ENCODE data around the gene CBX2.
"Not testable (repeated sequence)": the region's sequence is repeated elsewhere in the genome, so short reads cannot be mapped to it uniquely, and the experiment has no call there.

Gene CBX2

DNA sequence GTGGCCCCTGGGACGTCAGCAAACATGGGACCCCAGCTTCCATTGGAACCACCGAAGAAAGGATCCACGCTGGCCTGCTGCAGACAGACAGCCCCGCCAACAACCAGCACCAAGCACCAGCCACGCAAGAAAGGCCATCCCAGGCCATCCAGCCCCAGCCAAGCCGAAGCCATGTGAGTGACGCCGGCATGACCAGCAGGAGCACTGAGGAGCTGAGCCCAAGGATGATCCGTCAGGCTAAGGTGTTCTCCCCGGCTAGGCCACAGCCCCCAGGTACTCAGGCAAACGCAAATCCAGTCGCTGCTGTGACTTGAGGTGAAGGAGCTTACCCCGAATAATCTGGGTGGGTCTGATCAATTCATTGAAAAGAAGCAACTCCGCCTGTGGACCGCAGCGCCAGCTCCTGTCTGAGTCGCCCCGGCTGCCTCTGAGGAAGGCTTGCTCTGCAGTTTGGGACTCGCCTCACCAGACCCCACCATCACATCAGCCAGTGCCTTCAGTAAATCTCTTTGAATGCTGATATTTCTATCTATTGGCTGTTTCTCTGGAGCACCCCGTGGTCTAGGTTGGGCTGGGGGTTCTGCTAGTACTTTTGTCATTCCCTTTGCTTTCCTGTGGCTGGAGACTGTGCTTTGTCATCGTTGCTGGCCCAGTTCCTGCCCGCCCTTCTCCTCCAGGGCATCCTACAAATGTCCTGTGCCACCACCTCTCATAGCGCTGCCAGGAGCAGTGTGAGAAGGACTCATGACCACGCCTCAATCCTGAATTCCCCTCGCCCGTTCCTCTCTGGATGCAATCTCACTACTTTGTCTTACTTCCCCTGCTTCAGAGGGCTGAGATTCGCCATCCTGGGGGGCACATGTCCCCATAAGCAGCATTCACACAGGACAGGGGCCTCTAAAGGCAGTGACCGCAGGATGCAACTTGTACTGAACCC, 8.1 kb upstream of the CBX2 start:
- DNase-seq (ENCODE audit: low read depth): no peak

GRCh38 chr17:79771276-79771675, 6.7 kb upstream of the CBX2 start:
- DNase-seq (ENCODE audit: low read depth): no peak

- DNase-seq (ENCODE audit: low read depth): not testable (repeated sequence)
These were observed 5.2 kb upstream of the CBX2 start for GRCh38 chr17:79772726-79773125.

- DNase-seq (ENCODE audit: low read depth): no peak
These were observed 3.4 kb upstream of the CBX2 start for GRCh38 chr17:79774561-79774975.

DNA sequence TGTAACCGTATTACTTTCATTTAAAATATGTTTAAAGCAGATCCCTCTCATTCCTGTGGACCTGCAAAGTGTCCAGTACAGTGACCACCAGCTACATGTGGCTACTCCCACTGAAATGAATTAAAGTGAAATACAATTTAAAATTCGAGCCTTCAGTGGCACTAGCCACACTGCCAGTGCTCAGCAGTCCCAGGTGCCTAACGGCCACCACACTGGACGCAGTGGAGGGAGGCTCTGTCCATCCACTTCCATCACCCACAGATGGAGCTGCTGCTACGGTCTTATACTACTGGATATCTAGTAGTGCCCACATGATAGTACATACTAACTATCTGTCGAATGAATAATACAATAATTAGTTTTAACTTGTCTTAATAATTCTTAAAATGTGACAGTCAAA, 2.3 kb upstream of the CBX2 start:
- no peak for DNase-seq (ENCODE audit: low read depth)

DNA sequence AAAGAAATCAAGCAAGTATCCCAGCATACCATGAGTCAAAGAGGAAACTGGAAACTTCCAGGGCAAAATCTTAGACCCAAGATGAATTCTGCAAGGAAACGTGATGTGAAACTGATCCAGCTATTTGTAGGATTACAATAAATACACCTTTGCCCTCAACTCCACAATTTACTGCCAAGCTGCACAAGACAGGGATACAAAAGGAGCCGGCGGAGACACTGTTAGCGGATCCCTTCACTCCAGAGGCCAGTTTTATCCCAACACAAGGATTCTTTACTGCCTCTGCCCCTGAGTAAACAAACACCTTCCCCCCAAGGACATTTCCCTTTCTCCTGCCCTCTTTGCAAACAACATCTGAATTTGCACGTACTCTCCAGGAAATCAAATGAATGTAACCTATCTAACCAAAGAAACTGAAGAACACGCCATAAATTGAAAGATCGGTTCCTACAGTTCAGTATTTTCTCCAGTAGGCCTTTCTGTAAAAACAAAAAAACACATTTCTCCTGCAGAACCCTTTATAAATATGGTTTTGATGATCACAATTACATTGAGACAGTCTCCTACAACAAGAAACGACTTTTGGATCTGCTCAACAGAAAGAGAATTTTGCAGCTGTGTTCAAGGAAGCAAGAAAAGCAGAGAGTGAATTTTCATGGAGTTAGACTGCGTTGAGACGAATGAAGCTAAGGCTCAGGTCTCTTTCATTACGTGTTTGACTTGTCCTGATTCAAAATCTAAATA, 1.4 kb upstream of the CBX2 start:
- no peak for DNase-seq (ENCODE audit: low read depth)

DNA sequence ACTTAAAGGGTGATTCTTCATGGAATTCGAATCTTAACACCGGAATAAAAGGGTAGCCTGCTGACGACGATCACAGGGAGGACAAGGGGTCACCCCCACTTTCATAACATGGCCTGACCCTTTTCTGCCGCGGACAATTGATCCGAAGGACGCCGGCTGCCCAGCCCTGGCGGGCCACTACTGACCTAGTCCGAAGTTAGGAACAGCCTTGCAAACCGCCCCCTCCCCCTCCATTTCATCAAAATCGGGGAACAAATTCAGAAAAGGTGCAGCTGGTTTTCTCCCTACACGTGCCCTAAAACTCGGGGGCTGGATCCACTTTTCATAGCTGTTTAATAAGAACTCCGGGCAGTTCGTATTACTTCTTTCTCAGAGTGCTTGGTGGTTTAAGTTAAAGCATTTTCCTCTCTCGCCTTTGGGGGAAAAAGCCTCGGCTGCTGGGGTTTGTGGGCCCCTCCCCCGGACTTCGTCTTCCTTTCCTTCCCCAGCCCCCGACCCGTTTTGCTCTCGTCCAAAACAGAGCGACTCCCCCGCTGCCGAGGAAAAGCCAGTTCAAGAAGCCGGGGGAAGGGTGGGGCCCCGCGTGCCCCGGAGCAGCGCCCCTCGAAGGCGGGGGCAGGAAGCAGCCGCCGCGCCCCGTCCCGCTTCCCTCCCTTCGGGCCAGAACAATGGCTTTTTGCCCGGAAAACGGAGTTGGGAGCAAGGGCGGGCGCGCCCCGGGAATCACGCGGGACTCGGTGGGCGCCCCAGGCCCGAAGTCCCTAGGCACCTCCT, 641 bp upstream of the CBX2 start:
- no peak for DNase-seq (ENCODE audit: low read depth)

DNA sequence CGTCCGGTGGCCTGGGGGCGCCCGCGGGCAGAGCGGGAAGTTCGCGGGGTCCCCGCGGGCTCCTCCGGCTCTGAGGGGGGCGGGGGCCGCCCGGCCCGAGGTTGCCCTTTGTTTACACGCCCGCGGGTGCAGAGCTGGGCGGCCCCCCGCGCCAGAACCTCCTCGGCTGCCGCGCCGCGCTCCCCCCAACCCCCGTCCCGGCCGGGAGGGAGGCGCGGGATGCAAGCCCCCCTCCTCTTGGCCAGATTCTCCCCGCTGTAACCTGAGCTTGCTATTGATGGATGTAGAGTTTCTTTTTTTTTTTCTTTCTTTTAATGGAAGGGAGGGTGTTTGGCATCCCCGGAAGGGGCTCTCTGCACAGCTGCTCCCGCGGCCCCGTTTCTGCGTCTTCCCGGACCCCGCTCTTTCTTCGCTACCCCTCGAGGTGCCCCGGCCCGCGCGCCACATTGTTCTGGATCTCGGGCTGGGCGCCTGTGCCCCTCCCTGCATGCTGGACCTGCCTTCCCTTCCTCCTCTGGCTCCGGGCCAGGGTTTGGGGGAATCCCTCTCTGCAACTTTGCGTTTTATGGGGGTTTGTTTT, 646 bp downstream of the CBX2 start:
- DNase-seq (ENCODE audit: low read depth): no peak

DNA sequence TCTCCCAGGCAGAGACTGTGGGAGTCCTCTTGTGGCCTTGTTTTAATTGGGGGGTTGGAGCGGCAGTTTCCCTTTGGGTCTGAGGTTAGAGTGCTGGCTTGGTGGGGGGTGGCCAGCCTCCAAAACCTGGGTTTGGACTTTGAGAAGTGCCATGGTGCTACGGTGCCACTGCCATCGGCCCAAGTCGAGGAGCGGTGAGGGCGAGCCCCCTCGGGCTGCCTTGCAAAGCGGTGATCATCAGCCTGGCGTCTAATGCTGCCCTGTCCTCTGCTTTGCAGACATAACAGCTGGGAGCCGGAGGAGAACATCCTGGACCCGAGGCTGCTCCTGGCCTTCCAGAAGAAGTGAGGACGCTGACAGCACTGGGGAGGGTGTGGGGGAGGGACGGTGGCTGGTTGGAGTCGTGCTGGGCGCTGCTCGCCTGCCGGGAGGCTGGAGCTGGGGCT, 1.2 kb downstream of the CBX2 start:
- DNase-seq (ENCODE audit: low read depth): no peak

DNA sequence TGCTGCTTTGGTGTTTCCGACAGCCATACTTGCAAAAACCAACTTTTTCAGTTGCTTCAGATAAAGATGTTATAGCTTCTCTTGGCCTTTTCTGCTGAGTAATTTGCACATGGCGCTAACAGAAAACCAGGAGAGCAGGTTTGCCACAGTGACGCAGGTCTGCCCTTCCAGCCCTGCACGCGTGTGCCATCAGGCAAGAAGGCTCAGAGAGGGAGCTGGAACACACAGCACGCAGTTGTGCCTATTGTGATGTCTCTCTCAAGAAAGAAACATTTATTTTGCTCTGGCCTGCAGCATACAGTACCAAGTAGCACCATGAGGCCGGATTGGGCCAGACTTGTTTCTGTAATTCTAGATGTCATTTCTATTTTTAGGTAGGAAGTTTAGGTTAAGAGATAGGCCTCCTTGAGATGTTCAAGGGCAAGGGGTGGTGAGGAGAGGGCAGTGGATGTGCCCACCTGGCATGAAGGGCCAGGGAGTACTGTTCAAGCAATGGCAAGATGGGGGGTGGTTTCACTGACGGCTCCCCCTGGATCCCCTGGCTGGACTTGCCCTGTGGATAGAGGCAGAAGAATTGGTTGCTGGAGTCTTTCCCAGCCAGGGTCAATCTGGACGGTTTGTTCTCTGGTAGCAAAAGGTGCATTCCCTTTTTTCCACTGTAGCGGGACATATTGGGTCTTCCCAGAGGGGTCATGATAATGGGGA, 1.9 kb downstream of the CBX2 start:
- DNase-seq (ENCODE audit: low read depth): no peak

- no peak for DNase-seq (ENCODE audit: low read depth)
These were observed 3.2 kb downstream of the CBX2 start for GRCh38 chr17:79781012-79781650.

DNA sequence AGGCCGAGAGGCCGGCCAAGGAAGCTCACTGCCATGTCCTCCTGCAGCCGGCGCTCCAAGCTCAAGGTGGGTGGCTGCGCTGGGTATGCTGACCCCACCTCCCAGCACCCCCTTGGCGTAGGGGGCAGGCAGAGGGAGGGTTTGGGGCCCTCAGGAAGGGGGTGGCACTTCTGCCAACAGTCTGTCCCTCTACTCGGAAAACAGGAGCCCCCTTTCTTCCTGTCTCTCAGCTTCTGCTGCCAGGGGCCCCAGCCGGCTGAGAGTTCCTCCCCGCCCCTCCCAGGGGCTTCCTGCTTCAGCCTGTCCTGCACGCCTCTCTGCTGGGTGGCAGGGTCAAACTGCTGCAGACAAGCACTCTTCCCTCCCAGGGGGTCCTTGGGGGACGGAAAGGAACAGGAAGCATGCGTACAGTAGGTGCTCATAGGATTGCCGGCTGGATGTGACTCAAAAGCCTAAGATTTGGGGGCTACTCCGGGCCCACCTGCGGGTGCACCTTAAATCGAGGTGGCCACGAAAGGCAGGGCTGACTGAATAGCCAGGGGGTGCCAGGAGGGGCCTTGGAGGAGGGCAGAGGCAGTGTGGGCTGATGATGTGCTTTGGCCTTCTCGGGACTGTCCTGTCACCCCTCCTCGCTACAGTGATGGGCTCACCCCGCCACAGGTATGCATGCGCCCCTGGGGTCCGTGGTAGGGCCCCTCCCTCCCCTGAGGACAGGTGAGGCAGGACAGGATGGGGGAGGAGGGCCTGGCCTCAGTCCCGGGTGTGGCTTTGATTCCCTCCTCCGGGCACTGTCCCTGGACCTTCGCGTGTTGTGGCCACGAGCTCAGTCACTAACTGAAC, 4.0 kb downstream of the CBX2 start:
- no peak for DNase-seq (ENCODE audit: low read depth)

DNA sequence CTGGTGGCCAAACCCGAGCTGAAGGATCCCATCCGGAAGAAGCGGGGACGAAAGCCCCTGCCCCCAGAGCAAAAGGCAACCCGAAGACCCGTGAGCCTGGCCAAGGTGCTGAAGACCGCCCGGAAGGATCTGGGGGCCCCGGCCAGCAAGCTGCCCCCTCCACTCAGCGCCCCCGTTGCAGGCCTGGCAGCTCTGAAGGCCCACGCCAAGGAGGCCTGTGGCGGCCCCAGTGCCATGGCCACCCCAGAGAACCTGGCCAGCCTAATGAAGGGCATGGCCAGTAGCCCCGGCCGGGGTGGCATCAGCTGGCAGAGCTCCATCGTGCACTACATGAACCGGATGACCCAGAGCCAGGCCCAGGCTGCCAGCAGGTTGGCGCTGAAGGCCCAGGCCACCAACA, 5.9 kb downstream of the CBX2 start:
- DNase-seq (ENCODE audit: low read depth): no peak

GRCh38 chr17:79784353-79785016, 6.5 kb downstream of the CBX2 start:
- DNase-seq (ENCODE audit: low read depth): no peak

GRCh38 chr17:79785017-79785899, 7.3 kb downstream of the CBX2 start:
- DNase-seq (ENCODE audit: low read depth): no peak

DNA sequence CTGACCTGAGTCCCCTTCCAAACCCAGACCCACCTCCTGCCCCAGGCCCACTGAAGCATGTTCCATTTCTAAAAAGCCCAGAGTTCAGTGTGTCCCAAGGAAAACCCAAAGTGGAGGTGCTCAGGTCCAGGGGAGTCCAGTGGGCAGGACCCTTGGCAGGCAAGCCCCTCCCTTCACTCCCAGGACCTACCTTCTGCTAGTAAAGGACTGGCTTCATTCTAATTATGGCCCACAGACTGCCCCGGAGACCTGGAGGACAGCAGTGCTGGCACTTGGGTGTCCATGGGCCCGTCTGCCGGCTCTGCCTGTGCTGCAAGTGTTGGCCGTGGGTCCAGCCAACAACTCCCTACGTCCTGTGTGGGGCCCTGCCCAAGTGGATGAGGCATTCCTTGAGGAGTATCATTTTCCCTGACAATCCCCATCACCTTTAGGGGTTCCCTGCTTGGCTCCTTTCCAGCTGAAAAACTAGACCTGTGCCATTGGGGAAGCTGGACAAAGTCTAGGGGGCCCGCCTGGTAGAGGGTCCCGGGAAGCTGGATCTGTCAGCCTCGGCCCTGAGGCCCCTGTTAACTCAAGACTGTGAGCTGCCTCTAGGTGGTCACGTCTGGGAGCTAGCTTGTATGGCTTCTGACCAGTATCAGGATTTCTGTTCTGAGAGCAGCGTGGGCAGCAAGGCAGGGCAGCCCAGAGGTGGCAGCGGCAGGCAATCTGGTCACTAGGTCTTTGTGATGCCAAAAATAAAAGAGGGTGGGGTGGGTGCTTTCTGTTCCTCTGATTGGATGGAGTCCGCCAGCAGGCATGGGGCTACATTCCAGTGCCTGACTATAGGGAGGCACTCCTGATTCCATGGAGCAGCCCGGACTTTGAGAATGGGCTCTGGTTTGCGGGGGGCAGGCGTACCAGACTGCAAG, 8.2 kb downstream of the CBX2 start:
- DNase-seq (ENCODE audit: low read depth): no peak

GRCh38 chr17:79786930-79787643, 9.1 kb downstream of the CBX2 start:
- no peak for DNase-seq (ENCODE audit: low read depth)

Measured in stimulated activated CD8-positive, alpha-beta memory T cell treated with anti-CD3 and anti-CD28 coated beads, Interleukin-15, amount 100 ng/mL, for 24 hours (primary cell).